VCaP (cell line): ENCODE results near the gene MED12L.
"Not testable (repeated sequence)": the region's sequence is repeated elsewhere in the genome, so short reads cannot be mapped to it uniquely, and the experiment has no call there.

Source experiments
- H3K27ac ChIP-seq: fragments of 450-650 bp; 2 replicates; pipeline ENCODE4 v1.5.1; 2017
- CTCF ChIP-seq: fragments of 450-650 bp; conservative IDR thresholded peaks from 2 replicates; pipeline ENCODE4 v1.5.1; 2017; ENCODE audit warnings: mild to moderate bottlenecking, moderate library complexity

Gene MED12L

GRCh38 chr3:151383111-151383510 is 297.6 kb downstream of the MED12L start:
- no peak for TF ChIP-seq CTCF
- no peak overlapping the region for H3K27ac ChIP-seq

GRCh38 chr3:151383956-151384355 is 298.5 kb downstream of the MED12L start:
- H3K27ac ChIP-seq, result no peak overlapping the region
- TF ChIP-seq CTCF, result no peak

GRCh38 chr3:151384741-151385174 is 299.3 kb downstream of the MED12L start, which contains the start of gene P2RY12:
P2RY12 (minus strand) TSS chr3:151384753; CDS start chr3:151338845, 45,908 bp downstream.
- H3K27ac ChIP-seq, result no peak within 1 kb of the TSS
- TF ChIP-seq CTCF, result no peak

- H3K27ac ChIP-seq, result no peak overlapping the region
- no peak for TF ChIP-seq CTCF
Observed at GRCh38 chr3:151386056-151386455, 300.6 kb downstream of the MED12L start.

GRCh38 chr3:151387432-151387831 is 302.0 kb downstream of the MED12L start:
- no peak for TF ChIP-seq CTCF
- H3K27ac ChIP-seq, result no peak overlapping the region

- TF ChIP-seq CTCF, result no peak
- H3K27ac ChIP-seq, result no peak overlapping the region
Observed at GRCh38 chr3:151387842-151388241, 302.4 kb downstream of the MED12L start.

GRCh38 chr3:151391720-151392119 is 306.3 kb downstream of the MED12L start:
- no peak overlapping the region for H3K27ac ChIP-seq
- TF ChIP-seq CTCF, result no peak

- not testable (repeated sequence) for H3K27ac ChIP-seq
Observed at GRCh38 chr3:151392191-151392590, 306.7 kb downstream of the MED12L start.
